NCI-H82 treated with DMSO at 0.1 percent for 48 hours (cell line): ENCODE data around the gene TMEM52.

ENCODE experiments used
- DNase-seq: peaks from one replicate; lab custom pipeline; 2025; ENCODE audit not compliant: unreplicated experiment; lab: John Stamatoyannopoulos, UW

Gene TMEM52

GRCh38 chr1:1876335-1876930, 42.6 kb downstream of the TMEM52 start:
- no peak for DNase-seq

GRCh38 chr1:1875932-1876331, 43.1 kb downstream of the TMEM52 start:
- DNase-seq, result no peak

DNA sequence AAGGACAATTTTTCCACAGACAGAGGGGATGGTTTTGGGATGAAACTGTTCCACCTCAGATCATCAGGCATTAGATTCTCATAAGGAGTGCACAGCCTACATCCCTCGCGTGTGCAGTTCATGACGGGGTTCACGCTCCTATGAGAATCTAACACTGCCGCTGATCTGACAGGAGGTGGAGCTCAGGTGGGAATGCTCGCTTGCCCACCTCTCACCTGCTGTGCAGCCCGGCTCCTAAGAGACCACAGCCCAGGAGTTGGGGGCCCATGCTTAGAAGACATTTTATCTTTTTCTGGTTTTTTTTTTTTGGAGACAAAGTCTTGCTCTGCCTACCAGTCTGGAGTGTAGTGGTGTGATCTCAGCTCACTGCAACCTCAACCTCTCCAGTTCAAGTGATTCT, 44.2 kb downstream of the TMEM52 start:
- DNase-seq, result no peak

DNA sequence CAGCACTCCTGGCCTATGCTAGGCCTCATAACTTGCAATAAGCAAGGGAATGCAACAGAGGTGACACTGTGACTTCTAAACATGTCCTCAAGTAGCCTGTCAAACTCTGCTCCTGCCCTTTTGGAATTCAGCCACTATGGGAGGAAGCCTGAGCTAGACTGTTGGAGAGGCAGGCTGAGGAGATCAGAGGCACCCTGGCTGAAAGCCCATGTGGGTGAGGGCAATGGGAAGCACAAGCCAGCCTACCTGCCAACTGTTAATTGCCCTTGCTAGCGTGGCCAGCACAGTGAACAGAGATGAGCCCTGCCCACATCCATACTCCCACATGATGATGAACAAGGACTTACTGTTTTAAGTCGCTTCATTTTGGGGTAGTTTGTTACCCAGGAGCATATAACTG, 45.9 kb downstream of the TMEM52 start:
- DNase-seq, result no peak

DNA sequence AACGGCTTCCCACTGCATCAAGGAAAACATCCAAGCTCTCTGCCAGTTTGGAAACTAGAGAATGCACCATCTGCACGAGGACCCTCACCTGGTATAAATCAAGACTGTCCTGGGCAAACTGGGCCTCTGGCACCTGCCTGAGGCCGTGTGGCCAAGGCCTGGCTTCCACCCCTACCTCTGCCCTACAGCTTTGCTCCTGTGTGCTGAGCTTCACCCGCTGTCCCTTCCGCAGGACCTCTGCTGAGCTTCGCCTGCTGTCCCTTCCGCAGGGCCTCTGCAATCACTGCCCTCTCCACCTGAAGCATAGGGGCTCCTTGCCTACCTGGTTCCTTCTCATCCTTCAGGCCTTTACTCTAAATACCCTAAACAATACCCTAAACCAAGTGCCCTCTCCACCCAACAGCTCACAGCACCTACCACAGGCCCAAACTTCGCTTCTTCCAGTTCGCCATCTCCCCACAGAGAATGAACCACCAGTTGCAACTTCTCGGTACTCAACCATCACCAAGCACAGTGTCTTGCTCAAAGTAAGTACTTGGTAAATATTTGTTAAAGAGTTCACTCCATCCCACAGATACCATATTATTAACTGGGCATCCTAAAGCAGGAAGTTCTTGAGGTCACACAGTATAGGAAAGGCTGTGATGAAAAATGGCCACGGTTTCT, 46.6 kb downstream of the TMEM52 start:
- no peak for DNase-seq

GRCh38 chr1:1869469-1869868, 49.6 kb downstream of the TMEM52 start:
- DNase-seq, result no peak
